Lung (tissue), 12 donors: ENCODE data around the gene UBE2E3. TPM values are rescaled to one million over a fixed set of nuclear protein-coding genes. Genes with fewer than 3 reads are reported as not detected.

Source experiments
- ATAC-seq: fragments of 200-7000 bp; cut with Tn5 transposase; one replicate; pipeline ENCODE4 v1.9.1; 2020; ENCODE audit warnings: moderate number of reproducible peaks; ENCODE audit not compliant: insufficient read depth, low FRiP score
- DNase-seq, 3 donors: peaks; one replicate each; pipeline ENCODE4 v3.0.0-alpha.2; 2013 to 2017
- H3K27ac ChIP-seq, 2 donors: one replicate each; pipeline ENCODE4 v1.5.1; 2013; ENCODE audit warnings: mild to moderate bottlenecking in 2 of 2, moderate library complexity in 2 of 2, control low read depth in 1 of 2, inconsistent platforms in 1 of 2, low read depth in 1 of 2, low read length in 1 of 2
- H3K27me3 ChIP-seq, 3 donors: one replicate each; pipeline ENCODE4 v1.5.1; 2013; ENCODE audit warnings: low read length in 2 of 3; ENCODE audit not compliant: control insufficient read depth in 3 of 3, insufficient read depth in 3 of 3
- H3K36me3 ChIP-seq, 4 donors: one replicate each; pipeline ENCODE4 v1.5.1; 2013; ENCODE audit warnings: low read length in 4 of 4, mild to moderate bottlenecking in 1 of 4, moderate library complexity in 1 of 4; ENCODE audit not compliant: control insufficient read depth in 4 of 4, insufficient read depth in 4 of 4
- H3K4me1 ChIP-seq, 5 donors: one replicate each; pipeline ENCODE4 v1.5.1; 2013; ENCODE audit warnings: low read length in 5 of 5, mild to moderate bottlenecking in 2 of 5, moderate library complexity in 1 of 5; ENCODE audit not compliant: control insufficient read depth in 5 of 5, insufficient read depth in 5 of 5
- H3K4me3 ChIP-seq: one replicate; pipeline ENCODE4 v1.5.1; 2013; ENCODE audit warnings: mild to moderate bottlenecking, control low read depth, moderate library complexity
- H3K9ac ChIP-seq, 2 donors: one replicate each; pipeline ENCODE4 v1.5.1; 2013; ENCODE audit warnings: low read length in 2 of 2, control low read depth in 1 of 2; ENCODE audit not compliant: insufficient read depth in 1 of 2
- H3K9me3 ChIP-seq, 4 donors: one replicate each; pipeline ENCODE4 v1.5.1; 2013; ENCODE audit warnings: low read length in 3 of 4, mild to moderate bottlenecking in 1 of 4, moderate library complexity in 1 of 4; ENCODE audit not compliant: control insufficient read depth in 4 of 4, insufficient read depth in 3 of 4
- WGBS, 2 donors: extraction: QIAGEN DNeasy Blood & Tissue Kit; methylation state at CpG; one replicate each; pipeline ENCODE4 v1.1.7; 2013; 5-methylcytosine and 5-hydroxymethylcytosine counted together
- polyA plus RNA-seq, 2 donors: library from polyadenylated mRNA; stranded (reverse); fragments of 200-250 nt; gene quantifications; one replicate each; pipeline ENCODE4 v1.2.1, GENCODE V29; 2013
- total RNA-seq, 2 donors: library from RNA; depleted of rRNA in 1 of 2; stranded (reverse); fragments of >200 nt in 1 of 2; gene quantifications; one replicate each; pipeline ENCODE4 v1.2.1, GENCODE V29; 2014 to 2021
- TF ChIP-seq, protein P1 (sequence below): IDR thresholded peaks from 2 replicates; pipeline ENCODE4 v1.5.1; 2012; ENCODE audit warnings: mild to moderate bottlenecking; ENCODE audit errors: control extremely low read depth, extremely low read depth
- donor health status: control.
- donor health status: control.
- donor health status: Bipolar disorder and iron deficiency.
- donor health status: healthy.
- donor health status: DM: yes; HTN: yes; CAD: no.

The UBE2E3 gene
- total and polyA plus RNA-seq, 4 donors = 36.4 to 103 (median 42.9) TPM

GRCh38 chr2:180960982-180961381, 19.4 kb upstream of the UBE2E3 start:
- TF ChIP-seq, protein P1, sequence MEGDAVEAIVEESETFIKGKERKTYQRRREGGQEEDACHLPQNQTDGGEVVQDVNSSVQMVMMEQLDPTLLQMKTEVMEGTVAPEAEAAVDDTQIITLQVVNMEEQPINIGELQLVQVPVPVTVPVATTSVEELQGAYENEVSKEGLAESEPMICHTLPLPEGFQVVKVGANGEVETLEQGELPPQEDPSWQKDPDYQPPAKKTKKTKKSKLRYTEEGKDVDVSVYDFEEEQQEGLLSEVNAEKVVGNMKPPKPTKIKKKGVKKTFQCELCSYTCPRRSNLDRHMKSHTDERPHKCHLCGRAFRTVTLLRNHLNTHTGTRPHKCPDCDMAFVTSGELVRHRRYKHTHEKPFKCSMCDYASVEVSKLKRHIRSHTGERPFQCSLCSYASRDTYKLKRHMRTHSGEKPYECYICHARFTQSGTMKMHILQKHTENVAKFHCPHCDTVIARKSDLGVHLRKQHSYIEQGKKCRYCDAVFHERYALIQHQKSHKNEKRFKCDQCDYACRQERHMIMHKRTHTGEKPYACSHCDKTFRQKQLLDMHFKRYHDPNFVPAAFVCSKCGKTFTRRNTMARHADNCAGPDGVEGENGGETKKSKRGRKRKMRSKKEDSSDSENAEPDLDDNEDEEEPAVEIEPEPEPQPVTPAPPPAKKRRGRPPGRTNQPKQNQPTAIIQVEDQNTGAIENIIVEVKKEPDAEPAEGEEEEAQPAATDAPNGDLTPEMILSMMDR = no peak
- DNase-seq (no peak), ATAC-seq (no peak)
- no peak overlapping the region for H3K4me3 ChIP-seq
- H3K9me3 ChIP-seq = no peaks in the 10 kb centered on the region
- H3K27ac ChIP-seq = no peak overlapping the region
- peaks cover 0 to 17% (median 0%) of the 10 kb centered on the region in 3 donors for H3K27me3 ChIP-seq
- no peaks in the 10 kb centered on the region for H3K36me3 ChIP-seq
- WGBS, 2 donors = 77 to 81% methylated on average over 3 of the region's 3 CpGs
- H3K9ac ChIP-seq = no peak overlapping the region
- no peaks in the 10 kb centered on the region for H3K4me1 ChIP-seq

DNA sequence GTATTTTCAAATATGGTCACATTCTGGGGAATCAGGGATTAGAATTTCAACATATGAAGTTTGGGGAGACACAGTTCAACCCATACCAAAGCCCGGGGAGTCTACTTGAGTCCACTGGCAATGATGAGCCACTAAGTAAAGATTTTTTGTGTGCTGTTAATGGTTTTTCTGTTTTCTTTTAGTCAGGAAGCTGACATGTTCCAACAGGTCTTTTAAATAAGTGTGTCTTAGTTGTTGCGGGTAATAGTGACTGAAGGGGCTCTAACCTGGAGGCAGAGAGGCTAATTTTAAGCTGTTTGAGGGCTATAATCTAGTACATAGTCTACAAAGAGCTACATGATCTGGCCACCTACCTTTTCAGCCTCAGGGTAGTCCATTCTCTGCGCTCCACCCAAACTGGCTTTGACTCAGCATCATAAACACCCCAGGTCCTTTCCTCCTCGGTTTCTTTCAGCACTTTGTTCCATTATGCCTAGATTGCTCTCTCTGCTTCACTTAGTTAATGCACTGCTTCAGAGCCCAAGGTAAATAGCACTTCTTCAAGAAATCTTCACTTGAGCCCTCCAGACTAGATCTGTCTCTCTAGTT, 17.6 kb upstream of the UBE2E3 start:
- DNase-seq (no peak), ATAC-seq (no peak)
- 89 to 90% methylated on average over 4 of the region's 4 CpGs for WGBS, 2 donors
- Histone ChIP-seq H3K27me3 (peaks cover 0 to 8% (median 0%) of the 10 kb centered on the region in 3 donors), H3K9ac (no peak overlapping the region), H3K36me3 (no peaks in the 10 kb centered on the region), H3K27ac (no peak overlapping the region), H3K4me3 (no peak overlapping the region), H3K9me3 (no peaks in the 10 kb centered on the region), H3K4me1 (no peaks in the 10 kb centered on the region)
- TF ChIP-seq, protein P1 = no peak

GRCh38 chr2:180966378-180966777, 14.0 kb upstream of the UBE2E3 start:
- no peak overlapping the region for H3K27ac ChIP-seq
- ATAC-seq (no peak), DNase-seq (no peak)
- WGBS, 2 donors = 95% methylated on average over 3 of the region's 3 CpGs
- H3K9ac ChIP-seq = no peak overlapping the region
- TF ChIP-seq, protein P1 = no peak
- H3K9me3 ChIP-seq = no peaks in the 10 kb centered on the region
- H3K36me3 ChIP-seq = no peaks in the 10 kb centered on the region
- H3K4me1 ChIP-seq = no peaks in the 10 kb centered on the region
- H3K4me3 ChIP-seq = no peak overlapping the region
- peaks cover 0 to 11% (median 0%) of the 10 kb centered on the region in 3 donors for H3K27me3 ChIP-seq

- Histone ChIP-seq H3K36me3 (no peaks in the 10 kb centered on the region), H3K9me3 (no peaks in the 10 kb centered on the region), H3K27ac (no peak overlapping the region), H3K9ac (no peak overlapping the region), H3K27me3 (peaks cover 0 to 9% (median 0%) of the 10 kb centered on the region in 3 donors), H3K4me3 (no peak overlapping the region), H3K4me1 (no peaks in the 10 kb centered on the region)
- 83 to 90% methylated on average over 1 of the region's 1 CpG for WGBS, 2 donors
- ATAC-seq = no peak
- DNase-seq = no peak
- TF ChIP-seq, protein P1 = no peak
Measured at GRCh38 chr2:180969124-180969523, 11.3 kb upstream of the UBE2E3 start.
